HEK293 (cell line): ENCODE results near the gene FBXO9.

Experiments
- CTCF ChIP-seq: fragments of 450-650 bp; formaldehyde crosslinking; IDR thresholded peaks from 2 replicates; pipeline ENCODE4 v1.5.1; 2016; ENCODE audit warnings: missing biosample characterization, missing genetic modification characterization
- PATZ1 ChIP-seq: fragments of 450-650 bp; formaldehyde crosslinking; IDR thresholded peaks from 2 replicates; pipeline ENCODE4 v1.5.1; 2016; ENCODE audit warnings: missing biosample characterization, missing genetic modification characterization
- REPIN1 ChIP-seq: fragments of 450-650 bp; formaldehyde crosslinking; IDR thresholded peaks from 2 replicates; pipeline ENCODE4 v1.5.1; 2017; ENCODE audit warnings: missing biosample characterization, missing genetic modification characterization, low read depth

- TF ChIP-seq CTCF (tag by site-specific recombination), result no peak
- no peak for TF ChIP-seq PATZ1 (tag by site-specific recombination)
- no peak for TF ChIP-seq REPIN1 (tag by site-specific recombination)
Observed at GRCh38 chr6:53115113-53115512, 49.9 kb downstream of the FBXO9 start.
